Mesenteric fat pad (tissue), 1 donor: Measurements from ENCODE around the gene NFKBIB. TPM values are rescaled to one million over a fixed set of nuclear protein-coding genes. Genes with fewer than 3 reads are reported as not detected.

Source experiments
- DNase-seq: peaks from one replicate; pipeline ENCODE4 v3.0.0-alpha.2; 2020; ENCODE audit warnings: low spot score
- total RNA-seq: library from RNA; stranded (reverse); fragmentation: NEBNext Ultra II Directional; extraction: Animal tissue kit (Norgen Biotek cat#: 25700); gene quantifications from one replicate; pipeline ENCODE4 v1.2.1, GENCODE V29; 2021
- donor health status: DM: yes; HTN: yes; CAD: no.

The NFKBIB gene
- total RNA-seq, 1 donor from 2014 or later = 24.2 TPM

DNA sequence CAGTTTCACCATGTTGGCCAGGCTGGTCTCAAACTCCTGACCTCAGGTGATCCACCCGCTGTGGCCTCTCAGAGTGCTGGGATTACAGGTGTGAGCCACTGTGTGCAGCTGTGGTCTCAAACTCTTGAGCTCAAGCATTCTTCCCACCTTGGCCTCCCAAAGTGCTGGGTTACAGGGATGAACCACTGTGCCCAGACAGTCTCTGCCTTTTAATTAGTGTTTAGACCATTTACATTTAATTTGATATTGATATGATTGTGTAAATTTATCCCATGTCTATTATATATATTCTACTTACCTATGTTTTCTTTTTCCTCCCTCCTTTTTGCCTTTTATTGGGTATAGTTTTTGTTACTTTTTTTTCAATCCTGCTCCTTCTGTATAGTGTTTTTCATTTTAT, 1.9 kb downstream of the NFKBIB start:
- no peak for DNase-seq

GRCh38 chr19:38904581-38905539, 5.1 kb downstream of the NFKBIB start:
- no peak for DNase-seq

GRCh38 chr19:38905620-38906019, 5.9 kb downstream of the NFKBIB start:
- no peak for DNase-seq

- DNase-seq = no peak
Measured at GRCh38 chr19:38907227-38907626, 7.5 kb downstream of the NFKBIB start.

DNA sequence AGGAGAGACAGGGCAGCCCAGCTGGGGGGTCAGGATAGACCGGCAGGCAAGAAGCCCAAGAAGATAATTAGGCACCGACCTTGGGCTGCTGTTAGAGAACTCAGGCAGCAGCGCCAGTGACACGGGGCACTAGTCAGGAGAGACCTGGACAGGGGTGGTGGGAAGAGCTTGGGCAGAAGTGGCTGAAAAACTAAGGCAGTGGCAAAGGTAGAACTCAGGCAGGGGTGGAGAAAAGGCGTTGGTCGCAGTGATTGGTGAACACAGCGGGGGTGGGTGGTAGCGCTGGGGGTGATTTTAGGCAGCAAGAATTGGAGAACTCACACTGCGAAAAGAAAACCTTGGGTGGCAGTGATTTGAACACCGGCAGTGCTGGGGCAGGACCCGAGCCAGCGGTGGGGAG, 7.9 kb downstream of the NFKBIB start:
- no peak for DNase-seq

DNA sequence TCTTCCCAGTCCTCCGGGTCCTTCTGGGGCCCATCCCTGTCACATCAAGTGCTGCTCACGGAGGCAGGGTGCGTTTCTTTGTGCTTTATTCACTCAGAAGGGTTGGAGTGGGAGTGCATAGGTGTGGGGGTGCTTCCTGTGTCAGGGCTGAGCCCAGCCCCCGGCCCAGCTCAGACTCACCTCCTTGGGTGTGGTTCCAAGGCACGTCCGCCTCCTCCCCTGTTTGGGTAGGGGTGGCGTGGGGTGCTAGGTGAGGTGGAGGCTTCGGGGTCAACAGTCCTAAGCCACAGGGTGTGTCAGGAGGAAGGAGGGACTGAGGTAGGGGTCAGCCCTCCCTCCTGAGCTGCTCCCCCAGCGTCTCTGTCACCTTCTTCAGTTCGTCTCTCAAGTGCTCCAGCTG, 9.1 kb downstream of the NFKBIB start:
- no peak for DNase-seq

DNA sequence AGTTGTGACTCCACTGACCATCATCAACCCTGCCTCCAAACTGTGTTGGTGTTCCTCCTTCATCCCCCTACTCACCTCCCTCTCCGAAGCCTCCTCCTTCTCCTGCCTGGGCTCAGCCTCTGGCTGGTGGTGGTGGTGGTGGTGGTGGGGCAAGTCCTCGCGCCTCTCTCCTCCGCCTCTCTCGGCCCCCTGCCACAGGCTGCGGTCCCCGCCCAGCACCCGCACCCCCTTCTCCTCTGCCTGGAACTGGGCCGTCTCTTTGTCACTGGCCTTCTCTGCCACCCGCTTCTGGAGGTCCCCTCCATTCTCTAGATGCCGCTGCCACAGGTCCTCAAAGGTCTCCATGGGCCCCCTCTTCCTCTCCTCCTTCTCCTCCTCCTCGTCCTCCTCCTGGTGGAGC, 10.7 kb downstream of the NFKBIB start:
- no peak for DNase-seq

DNA sequence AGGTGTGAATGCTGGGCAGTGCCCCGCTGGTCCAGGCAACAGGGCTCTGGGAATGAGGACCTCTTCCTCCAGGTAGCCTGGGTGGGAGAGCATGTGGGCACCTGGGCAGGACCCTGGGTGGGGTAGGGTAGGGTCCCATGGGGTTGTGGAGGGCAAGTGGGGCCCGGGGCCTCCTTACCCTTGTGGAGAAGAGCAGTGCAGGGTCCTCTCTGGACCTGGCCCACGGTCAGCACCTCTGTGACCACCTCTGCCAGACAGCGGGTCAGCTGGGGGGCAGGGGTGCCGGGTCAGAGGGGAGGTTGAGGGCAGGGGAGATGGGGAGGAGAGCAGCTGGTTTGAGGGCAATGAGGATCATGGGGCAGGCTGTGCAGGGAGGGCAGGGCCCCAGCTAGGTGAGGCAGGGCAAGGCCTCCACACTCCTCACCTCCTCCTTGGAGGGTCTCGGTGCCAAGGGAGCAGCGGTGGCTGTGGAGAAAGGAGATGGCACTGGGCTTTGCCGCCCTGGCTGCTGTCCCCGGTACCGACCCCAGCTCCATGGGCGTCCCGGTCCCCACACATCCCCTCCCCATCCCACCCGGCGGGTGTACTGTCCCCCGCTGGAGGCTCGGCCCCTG, 11.7 kb downstream of the NFKBIB start:
- no peak for DNase-seq

DNA sequence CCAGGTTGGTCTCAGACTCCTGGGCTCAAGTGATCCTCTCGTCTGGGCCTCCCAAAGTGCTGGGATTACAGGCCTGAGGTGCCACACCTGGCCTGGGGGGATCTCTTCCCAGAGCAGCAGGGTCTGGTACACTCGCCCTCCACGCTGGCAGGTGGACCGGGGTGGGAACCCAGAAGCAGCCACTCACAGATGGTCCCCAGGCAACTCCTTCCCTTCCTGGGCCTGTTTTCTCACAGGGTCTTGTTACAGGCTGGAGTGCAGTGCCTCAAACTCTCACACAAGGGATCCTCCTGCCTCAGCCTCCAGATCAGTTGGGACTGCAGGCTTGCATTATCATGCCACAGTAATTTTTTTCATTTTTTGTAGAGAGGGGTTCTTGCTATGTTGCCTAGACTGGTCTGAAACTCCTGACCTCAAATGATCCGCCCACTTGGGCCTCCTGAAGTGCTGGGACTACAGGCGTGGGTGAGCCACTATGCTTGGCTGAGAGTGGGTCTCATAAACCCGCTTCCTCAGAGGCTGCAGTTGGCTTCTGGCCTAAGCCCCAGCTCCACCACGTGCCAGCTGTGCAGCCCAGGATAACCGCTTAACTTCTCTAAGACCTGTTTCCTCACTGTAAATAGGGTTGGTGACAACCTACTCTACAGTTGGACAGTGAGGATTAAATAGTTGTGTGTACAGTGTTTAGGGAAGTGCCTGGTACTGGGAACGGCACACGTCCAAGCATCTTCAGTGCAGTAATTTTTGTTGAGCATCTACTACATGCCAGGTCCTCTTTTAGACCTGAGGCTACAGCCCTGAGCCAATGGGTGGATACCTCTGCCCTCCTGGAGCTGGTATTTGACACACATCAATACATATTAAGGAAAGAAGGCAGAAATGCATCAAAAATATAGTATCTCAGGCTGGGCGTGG, 13.1 kb downstream of the NFKBIB start:
- no peak for DNase-seq

DNA sequence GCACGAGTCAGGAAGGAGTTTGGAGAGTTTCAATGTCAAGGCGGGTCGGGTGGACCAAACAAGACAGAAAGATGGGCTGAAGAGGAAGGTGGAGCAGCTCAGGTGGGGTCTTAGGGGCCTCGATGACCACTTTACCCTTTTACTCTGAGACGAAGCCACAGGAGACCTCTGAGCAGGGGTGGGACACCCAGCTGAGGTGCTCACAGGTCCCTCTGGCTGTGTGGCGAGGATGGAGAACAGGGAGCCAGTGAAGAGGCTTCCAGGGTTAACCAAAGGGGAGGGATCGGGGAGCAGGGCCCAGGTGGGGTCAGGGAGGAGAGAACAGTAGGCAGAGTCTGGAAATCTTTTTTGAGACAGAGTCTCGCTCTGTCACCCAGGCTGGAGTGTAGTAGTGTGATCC, 14.2 kb downstream of the NFKBIB start:
- DNase-seq = no peak

DNA sequence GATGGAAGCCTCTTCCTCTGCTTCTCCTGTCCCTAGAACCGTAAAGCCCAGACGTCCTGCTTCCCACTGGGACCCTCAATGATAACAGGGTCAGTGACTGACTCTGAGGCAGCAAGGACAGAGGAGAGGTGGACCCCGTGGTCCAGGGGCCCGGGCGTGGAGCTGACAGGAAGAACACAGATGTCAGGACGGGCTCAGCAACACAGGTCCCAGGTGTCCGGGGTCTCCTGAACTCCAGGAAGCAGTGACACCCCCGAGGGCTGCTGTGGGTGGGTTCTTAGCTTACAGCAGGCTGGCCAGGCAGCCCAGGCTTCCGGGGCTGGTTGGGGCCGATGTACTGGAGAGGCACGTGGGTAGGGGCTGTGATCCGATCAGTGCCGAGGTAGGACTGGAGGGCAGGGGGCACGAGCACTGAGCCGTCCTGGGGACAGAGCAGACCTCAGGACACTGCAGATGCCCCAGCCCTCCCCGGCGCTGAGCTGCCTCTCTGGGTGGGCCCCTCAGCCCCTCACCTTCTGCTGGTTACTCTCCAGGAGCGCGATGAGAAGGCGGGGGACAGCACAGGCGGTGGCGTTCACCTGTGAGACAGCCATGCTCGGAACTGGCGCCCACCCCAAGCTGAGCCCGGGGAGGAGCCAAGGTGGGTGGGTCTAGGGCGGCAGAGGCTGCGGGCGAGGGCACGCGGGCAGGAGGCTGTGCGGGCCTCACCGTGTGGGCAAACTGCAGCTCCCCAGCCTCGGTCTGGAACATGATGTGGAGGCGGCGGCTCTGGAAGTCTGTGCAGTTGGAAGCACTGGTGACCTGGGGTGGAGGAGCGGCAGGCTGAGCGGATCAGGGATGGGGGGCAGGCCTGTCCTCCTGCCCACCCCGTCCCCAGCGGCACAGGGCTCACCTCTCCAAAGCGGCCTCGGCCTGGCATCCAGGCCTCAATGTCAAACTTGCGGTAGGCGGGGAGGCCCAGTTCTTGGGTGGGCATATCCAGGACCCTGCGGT, 15.9 kb downstream of the NFKBIB start:
- DNase-seq = no peak

DNA sequence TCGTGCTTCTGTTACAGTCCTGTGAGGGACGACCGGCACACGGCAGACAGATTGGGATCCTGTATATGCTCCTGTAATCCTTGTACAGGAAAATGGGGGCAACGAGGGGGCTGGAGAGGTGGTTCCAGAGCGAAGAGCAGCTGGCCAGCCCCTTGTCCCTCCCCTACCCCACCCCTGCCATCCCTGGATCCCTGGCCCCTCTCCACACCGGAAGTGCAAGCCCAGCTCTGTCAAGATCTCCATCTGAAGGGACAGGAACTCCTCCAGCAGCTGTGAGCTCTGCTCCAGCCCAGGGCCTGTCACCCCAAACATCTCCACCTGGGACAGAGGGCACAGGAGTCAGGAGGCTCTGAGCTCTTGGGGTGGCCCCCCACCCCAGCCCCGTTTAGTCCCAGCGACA, 17.7 kb downstream of the NFKBIB start:
- no peak for DNase-seq

- DNase-seq = no peak
Measured at GRCh38 chr19:38917921-38918491, 18.2 kb downstream of the NFKBIB start.

- no peak for DNase-seq
Measured at GRCh38 chr19:38918526-38918925, 18.8 kb downstream of the NFKBIB start.

DNA sequence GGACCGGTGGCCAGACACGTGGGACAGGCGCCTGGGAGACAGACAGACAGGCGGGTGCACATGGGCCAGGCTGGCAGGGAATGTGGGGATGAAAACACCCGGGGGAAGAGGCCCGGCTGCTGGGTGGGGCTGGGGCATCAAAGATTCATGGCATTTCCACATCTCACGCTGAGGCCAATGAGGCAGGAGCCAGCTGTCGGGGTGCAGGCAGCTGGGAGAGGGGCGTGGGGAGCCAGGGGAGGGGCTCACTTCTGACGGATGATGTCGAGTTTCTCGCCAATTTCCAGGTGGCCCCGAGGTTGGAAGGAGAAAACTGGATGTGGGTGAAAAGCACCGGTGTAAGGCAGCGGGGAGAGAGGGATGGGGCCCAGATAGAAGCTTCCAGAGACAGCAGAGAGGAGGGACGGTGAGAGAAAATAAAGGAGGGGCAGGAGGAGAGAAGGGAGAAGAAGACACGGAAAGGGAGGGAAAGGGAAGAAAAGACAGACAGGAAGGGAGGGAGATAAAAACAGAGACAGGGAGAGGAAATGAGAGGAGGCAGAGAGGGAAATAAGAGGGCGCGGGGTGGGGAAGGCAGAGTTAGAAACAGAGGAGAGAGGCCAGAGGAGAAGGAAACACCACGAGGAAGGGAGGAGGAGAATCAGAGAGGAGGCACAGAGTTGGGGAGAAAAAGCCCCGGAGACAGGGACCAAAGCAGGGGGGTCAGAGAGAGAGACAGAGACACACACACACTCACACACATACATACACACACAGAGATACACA, 20.2 kb downstream of the NFKBIB start:
- DNase-seq = no peak

- DNase-seq = no peak
Measured at GRCh38 chr19:38920602-38921419, 21.0 kb downstream of the NFKBIB start.

GRCh38 chr19:38921420-38922274, 21.9 kb downstream of the NFKBIB start:
- DNase-seq = no peak
